ENCODE results near the gene ELL.

Gene ELL

GRCh38 chr19:18421371-18421959 lies 100.4 kb downstream of the ELL start:
- TF ChIP-seq, protein P1, sequence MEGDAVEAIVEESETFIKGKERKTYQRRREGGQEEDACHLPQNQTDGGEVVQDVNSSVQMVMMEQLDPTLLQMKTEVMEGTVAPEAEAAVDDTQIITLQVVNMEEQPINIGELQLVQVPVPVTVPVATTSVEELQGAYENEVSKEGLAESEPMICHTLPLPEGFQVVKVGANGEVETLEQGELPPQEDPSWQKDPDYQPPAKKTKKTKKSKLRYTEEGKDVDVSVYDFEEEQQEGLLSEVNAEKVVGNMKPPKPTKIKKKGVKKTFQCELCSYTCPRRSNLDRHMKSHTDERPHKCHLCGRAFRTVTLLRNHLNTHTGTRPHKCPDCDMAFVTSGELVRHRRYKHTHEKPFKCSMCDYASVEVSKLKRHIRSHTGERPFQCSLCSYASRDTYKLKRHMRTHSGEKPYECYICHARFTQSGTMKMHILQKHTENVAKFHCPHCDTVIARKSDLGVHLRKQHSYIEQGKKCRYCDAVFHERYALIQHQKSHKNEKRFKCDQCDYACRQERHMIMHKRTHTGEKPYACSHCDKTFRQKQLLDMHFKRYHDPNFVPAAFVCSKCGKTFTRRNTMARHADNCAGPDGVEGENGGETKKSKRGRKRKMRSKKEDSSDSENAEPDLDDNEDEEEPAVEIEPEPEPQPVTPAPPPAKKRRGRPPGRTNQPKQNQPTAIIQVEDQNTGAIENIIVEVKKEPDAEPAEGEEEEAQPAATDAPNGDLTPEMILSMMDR (IDR thresholded peaks at IDR 0.05), result no peak
- no peak for DNase-seq

GRCh38 chr19:18420930-18421329 lies 100.9 kb downstream of the ELL start:
- H3K27ac Mint-ChIP-seq, result no peak overlapping the region

More at GRCh38 chr19:18421371-18421959, 100.4 kb downstream of the ELL start:
- H3K4me1 Mint-ChIP-seq, result peaks cover 76% of the 10 kb centered on the region
- H3K27me3 Mint-ChIP-seq (ENCODE audit: low read depth, poor library complexity), result peaks cover 3% of the 10 kb centered on the region
- peak overlapping the region; percentile 32 for H3K27ac Mint-ChIP-seq
- H3K4me3 Mint-ChIP-seq, result peak overlapping the region; percentile 83
- H3K9me3 Mint-ChIP-seq, result no peaks in the 10 kb centered on the region
- H3K36me3 Mint-ChIP-seq (ENCODE audit: low read depth), result no peaks in the 10 kb centered on the region

GRCh38 chr19:18419699-18420460 lies 102.0 kb downstream of the ELL start:
- H3K4me1 Mint-ChIP-seq, result peaks cover 79% of the 10 kb centered on the region
- no peaks in the 10 kb centered on the region for H3K36me3 Mint-ChIP-seq (ENCODE audit: low read depth)
- H3K27me3 Mint-ChIP-seq (ENCODE audit: low read depth, poor library complexity), result peaks cover 8% of the 10 kb centered on the region
- peak; percentile 46 for DNase-seq
- H3K9me3 Mint-ChIP-seq, result no peaks in the 10 kb centered on the region
- H3K27ac Mint-ChIP-seq, result no peak overlapping the region
- TF ChIP-seq, protein P1 (IDR thresholded peaks at IDR 0.05), result no peak
- H3K4me3 Mint-ChIP-seq, result peak overlapping the region; percentile 83

More at GRCh38 chr19:18420930-18421329, 100.9 kb downstream of the ELL start:
- Mint-ChIP-seq H3K9me3 (no peaks in the 10 kb centered on the region), H3K27me3 (ENCODE audit: low read depth, poor library complexity) (peaks cover 8% of the 10 kb centered on the region), H3K4me1 (peaks cover 79% of the 10 kb centered on the region), H3K4me3 (peak overlapping the region; percentile 83), H3K36me3 (ENCODE audit: low read depth) (no peaks in the 10 kb centered on the region)
- TF ChIP-seq, protein P1 (IDR thresholded peaks at IDR 0.05), result no peak
- no peak for DNase-seq

DNA sequence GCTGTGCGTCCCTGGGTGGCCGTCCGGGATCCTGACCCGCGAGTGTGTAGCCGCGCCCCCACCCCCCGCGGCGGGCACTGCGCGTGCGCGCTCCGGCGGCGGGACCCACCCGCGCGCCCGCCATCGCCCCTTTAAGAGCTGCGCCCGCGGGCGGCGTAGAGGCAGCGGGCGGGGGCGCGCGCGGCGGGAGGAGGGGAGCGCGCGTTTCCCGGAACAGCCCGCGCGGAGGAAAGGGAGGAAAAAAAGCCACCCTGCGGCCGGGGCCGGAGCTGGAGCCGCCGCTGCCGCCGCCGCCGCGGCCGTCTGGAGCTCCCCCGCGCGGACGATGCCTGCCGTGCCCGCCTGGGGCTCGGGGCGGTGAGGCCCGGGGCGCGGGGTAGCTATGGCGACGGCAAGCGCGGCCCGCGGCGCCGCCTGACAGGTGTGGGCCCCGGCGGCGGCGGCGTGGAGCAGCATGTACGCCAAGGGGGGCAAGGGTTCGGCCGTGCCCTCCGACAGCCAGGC lies 102.6 kb downstream of the ELL start, which contains the start of gene SSBP4:
Gene SSBP4 (plus strand): TSS at position 204 of the 504 bp plus-strand sequence. CDS start 251 bp downstream, at position 455.
- H3K27me3 Mint-ChIP-seq (ENCODE audit: low read depth, poor library complexity), result peaks cover 8% of the 10 kb centered on the region
- no peaks in the 10 kb centered on the region for H3K36me3 Mint-ChIP-seq (ENCODE audit: low read depth)
- TF ChIP-seq, protein P1 (IDR thresholded peaks at IDR 0.05), result no peak
- H3K9me3 Mint-ChIP-seq, result no peaks in the 10 kb centered on the region
- H3K4me3 Mint-ChIP-seq, result peak within 1 kb of the TSS; percentile 83
- peaks cover 80% of the 10 kb centered on the region for H3K4me1 Mint-ChIP-seq
- peak; percentile 82 for DNase-seq
- peak within 1 kb of the TSS; percentile 25 for H3K27ac Mint-ChIP-seq

- peaks cover 78% of the 10 kb centered on the region for H3K4me1 Mint-ChIP-seq
- DNase-seq, result no peak
- peaks cover 8% of the 10 kb centered on the region for H3K27me3 Mint-ChIP-seq (ENCODE audit: low read depth, poor library complexity)
- H3K4me3 Mint-ChIP-seq, result peak overlapping the region; percentile 78
- H3K27ac Mint-ChIP-seq, result peak overlapping the region; percentile 25
- TF ChIP-seq, protein P1 (IDR thresholded peaks at IDR 0.05), result no peak
- no peaks in the 10 kb centered on the region for H3K9me3 Mint-ChIP-seq
- no peaks in the 10 kb centered on the region for H3K36me3 Mint-ChIP-seq (ENCODE audit: low read depth)
Measured at GRCh38 chr19:18418483-18419194, 103.2 kb downstream of the ELL start.
